ENCODE data around the gene BAG3.
A peak's percentile ranks its signal among the peaks of the same experiment; 100 is the strongest.
"Not testable (repeated sequence)": the region's sequence is repeated elsewhere in the genome, so short reads cannot be mapped to it uniquely, and the experiment has no call there.

BAG3 gene

GRCh38 chr10:119650692-119651513 lies at the start of gene BAG3:
BAG3 (plus strand) TSS chr10:119651380; CDS start chr10:119651676, 296 bp downstream.
- Mint-ChIP-seq H3K4me3 (peak within 1 kb of the TSS; percentile 98), H3K4me1 (ENCODE audit: low read depth) (peaks cover 42% of the 10 kb centered on the region), H3K27ac (peak within 1 kb of the TSS; percentile 97), H3K9me3 (no peaks in the 10 kb centered on the region), H3K27me3 (ENCODE audit: low read depth) (peaks cover 18% of the 10 kb centered on the region), H3K36me3 (ENCODE audit: low read depth) (peaks cover 6% of the 10 kb centered on the region)
- peak; percentile 82 for DNase-seq (ENCODE audit: low spot score)

GRCh38 chr10:119602241-119603095 lies 48.7 kb upstream of the BAG3 start:
- Mint-ChIP-seq H3K4me1 (ENCODE audit: low read depth) (peaks cover 7% of the 10 kb centered on the region), H3K36me3 (ENCODE audit: low read depth) (peaks cover 2% of the 10 kb centered on the region), H3K4me3 (no peak overlapping the region), H3K27ac (no peak overlapping the region), H3K9me3 (no peaks in the 10 kb centered on the region), H3K27me3 (ENCODE audit: low read depth) (peaks cover 3% of the 10 kb centered on the region)
- DNase-seq (ENCODE audit: low spot score): peak; percentile 38

- Mint-ChIP-seq H3K27me3 (ENCODE audit: low read depth) (peaks cover 6% of the 10 kb centered on the region), H3K4me1 (ENCODE audit: low read depth) (peaks cover 2% of the 10 kb centered on the region), H3K9me3 (no peaks in the 10 kb centered on the region), H3K4me3 (no peak overlapping the region), H3K36me3 (ENCODE audit: low read depth) (no peaks in the 10 kb centered on the region), H3K27ac (no peak overlapping the region)
- no peak for DNase-seq (ENCODE audit: low spot score)
These were observed 46.7 kb upstream of the BAG3 start for GRCh38 chr10:119604468-119604867.

- peaks cover 2% of the 10 kb centered on the region for H3K4me1 Mint-ChIP-seq (ENCODE audit: low read depth)
- no peak overlapping the region for H3K4me3 Mint-ChIP-seq
- H3K9me3 Mint-ChIP-seq: peaks cover 4% of the 10 kb centered on the region
- no peaks in the 10 kb centered on the region for H3K36me3 Mint-ChIP-seq (ENCODE audit: low read depth)
- no peak overlapping the region for H3K27ac Mint-ChIP-seq
- DNase-seq (ENCODE audit: low spot score): no peak
- peaks cover 10% of the 10 kb centered on the region for H3K27me3 Mint-ChIP-seq (ENCODE audit: low read depth)
These were observed 42.6 kb upstream of the BAG3 start for GRCh38 chr10:119608316-119609155.

GRCh38 chr10:119609516-119609915 lies 41.7 kb upstream of the BAG3 start:
- H3K9me3 Mint-ChIP-seq: peaks cover 4% of the 10 kb centered on the region
- H3K36me3 Mint-ChIP-seq (ENCODE audit: low read depth): no peaks in the 10 kb centered on the region
- H3K4me1 Mint-ChIP-seq (ENCODE audit: low read depth): peaks cover 2% of the 10 kb centered on the region
- H3K27me3 Mint-ChIP-seq (ENCODE audit: low read depth): peaks cover 11% of the 10 kb centered on the region
- no peak overlapping the region for H3K27ac Mint-ChIP-seq
- H3K4me3 Mint-ChIP-seq: no peak overlapping the region
- DNase-seq (ENCODE audit: low spot score): no peak

- peaks cover 4% of the 10 kb centered on the region for H3K9me3 Mint-ChIP-seq
- no peak for DNase-seq (ENCODE audit: low spot score)
- peaks cover 14% of the 10 kb centered on the region for H3K27me3 Mint-ChIP-seq (ENCODE audit: low read depth)
These were observed 39.7 kb upstream of the BAG3 start for GRCh38 chr10:119611433-119611832.

GRCh38 chr10:119613741-119614140 lies 37.4 kb upstream of the BAG3 start:
- Mint-ChIP-seq H3K9me3 (peaks cover 4% of the 10 kb centered on the region), H3K27me3 (ENCODE audit: low read depth) (peaks cover 14% of the 10 kb centered on the region), H3K36me3 (ENCODE audit: low read depth) (no peaks in the 10 kb centered on the region), H3K4me3 (no peak overlapping the region), H3K27ac (no peak overlapping the region), H3K4me1 (ENCODE audit: low read depth) (no peaks in the 10 kb centered on the region)
- no peak for DNase-seq (ENCODE audit: low spot score)

More at GRCh38 chr10:119611433-119611832, 39.7 kb upstream of the BAG3 start:
- Mint-ChIP-seq H3K4me1 (ENCODE audit: low read depth) (peaks cover 2% of the 10 kb centered on the region), H3K36me3 (ENCODE audit: low read depth) (no peaks in the 10 kb centered on the region), H3K4me3 (no peak overlapping the region), H3K27ac (no peak overlapping the region)

GRCh38 chr10:119614686-119615085 lies 36.5 kb upstream of the BAG3 start:
- DNase-seq (ENCODE audit: low spot score): no peak
- Mint-ChIP-seq H3K36me3 (ENCODE audit: low read depth) (no peaks in the 10 kb centered on the region), H3K4me3 (no peak overlapping the region), H3K27me3 (ENCODE audit: low read depth) (peaks cover 11% of the 10 kb centered on the region), H3K4me1 (ENCODE audit: low read depth) (no peaks in the 10 kb centered on the region), H3K27ac (no peak overlapping the region), H3K9me3 (peaks cover 4% of the 10 kb centered on the region)

GRCh38 chr10:119616882-119617570 lies 34.2 kb upstream of the BAG3 start:
- no peak for DNase-seq (ENCODE audit: low spot score)
- H3K4me1 Mint-ChIP-seq (ENCODE audit: low read depth): peaks cover 3% of the 10 kb centered on the region
- H3K27ac Mint-ChIP-seq: no peak overlapping the region
- H3K4me3 Mint-ChIP-seq: no peak overlapping the region
- no peaks in the 10 kb centered on the region for H3K9me3 Mint-ChIP-seq
- H3K27me3 Mint-ChIP-seq (ENCODE audit: low read depth): peaks cover 14% of the 10 kb centered on the region
- H3K36me3 Mint-ChIP-seq (ENCODE audit: low read depth): no peaks in the 10 kb centered on the region

- H3K4me1 Mint-ChIP-seq (ENCODE audit: low read depth): peaks cover 3% of the 10 kb centered on the region
- H3K4me3 Mint-ChIP-seq: no peak overlapping the region
These were observed 32.0 kb upstream of the BAG3 start for GRCh38 chr10:119619215-119619614.

GRCh38 chr10:119619811-119620210 lies 31.4 kb upstream of the BAG3 start:
- H3K4me1 Mint-ChIP-seq (ENCODE audit: low read depth); H3K36me3 Mint-ChIP-seq (ENCODE audit: low read depth); DNase-seq (ENCODE audit: low spot score); H3K4me3 Mint-ChIP-seq; H3K9me3 Mint-ChIP-seq; H3K27ac Mint-ChIP-seq: not testable (repeated sequence)
- H3K27me3 Mint-ChIP-seq (ENCODE audit: low read depth): peaks cover 15% of the 10 kb centered on the region

More at GRCh38 chr10:119619215-119619614, 32.0 kb upstream of the BAG3 start:
- no peak for DNase-seq (ENCODE audit: low spot score)
- Mint-ChIP-seq H3K9me3 (no peaks in the 10 kb centered on the region), H3K27me3 (ENCODE audit: low read depth) (peaks cover 18% of the 10 kb centered on the region), H3K36me3 (ENCODE audit: low read depth) (no peaks in the 10 kb centered on the region), H3K27ac (no peak overlapping the region)

- peaks cover 15% of the 10 kb centered on the region for H3K27me3 Mint-ChIP-seq (ENCODE audit: low read depth)
- no peaks in the 10 kb centered on the region for H3K36me3 Mint-ChIP-seq (ENCODE audit: low read depth)
- DNase-seq (ENCODE audit: low spot score): no peak
- H3K4me1 Mint-ChIP-seq (ENCODE audit: low read depth): peaks cover 3% of the 10 kb centered on the region
- H3K27ac Mint-ChIP-seq: no peak overlapping the region
- H3K4me3 Mint-ChIP-seq: no peak overlapping the region
- H3K9me3 Mint-ChIP-seq: no peaks in the 10 kb centered on the region
These were observed 30.7 kb upstream of the BAG3 start for GRCh38 chr10:119620241-119621077.

Measured in T-helper 2 cell treated with Interferon-gamma antibody and Interleukin-4, amounts not matched to agents 5 μg/mL and 100 μg/mL, for 36 hours (primary cell).